T follicular helper cell (primary cell): ENCODE measurements around the gene ADCY6.
A peak's percentile ranks its signal among the peaks of the same experiment; 100 is the strongest.
"Not testable (repeated sequence)": the region's sequence is repeated elsewhere in the genome, so short reads cannot be mapped to it uniquely, and the experiment has no call there.

Source experiments
- DNase-seq: peaks from one replicate; pipeline ENCODE4 v3.0.0-alpha.2; 2020; ENCODE audit warnings: low read depth

ADCY6 gene

GRCh38 chr12:48750769-48751356, 38.0 kb downstream of the ADCY6 start:
- no peak for DNase-seq

GRCh38 chr12:48750215-48750614, 38.7 kb downstream of the ADCY6 start:
- no peak for DNase-seq

- DNase-seq = no peak
Observed at GRCh38 chr12:48744251-48745008, 44.5 kb downstream of the ADCY6 start.

GRCh38 chr12:48739618-48740269, 49.1 kb downstream of the ADCY6 start:
- no peak for DNase-seq

- DNase-seq = no peak
Observed at GRCh38 chr12:48736456-48736855, 52.4 kb downstream of the ADCY6 start.

GRCh38 chr12:48728807-48729206, 60.1 kb downstream of the ADCY6 start:
- no peak for DNase-seq

- DNase-seq = not testable (repeated sequence)
Observed at GRCh38 chr12:48720737-48721136, 68.2 kb downstream of the ADCY6 start.

GRCh38 chr12:48720171-48720570, 68.7 kb downstream of the ADCY6 start:
- not testable (repeated sequence) for DNase-seq

GRCh38 chr12:48719002-48719401, 69.9 kb downstream of the ADCY6 start:
- not testable (repeated sequence) for DNase-seq

GRCh38 chr12:48717252-48717695, 71.6 kb downstream of the ADCY6 start:
- DNase-seq = no peak

- peak; percentile 98 for DNase-seq
Observed at GRCh38 chr12:48716493-48717251, 72.2 kb downstream of the ADCY6 start, which contains the start of gene CCNT1. Gene CCNT1, minus strand, starts transcription at chr12:48716707. Its CDS starts 32 bp downstream, at chr12:48716675.
